Heart right ventricle (tissue), 16 donors: ENCODE data around the gene SLC8B1. TPM values are rescaled to one million over a fixed set of nuclear protein-coding genes. Genes with fewer than 3 reads are reported as not detected.
A peak's percentile ranks its signal among the peaks of the same experiment; 100 is the strongest.

ENCODE experiments used
- ATAC-seq, 8 donors: fragments of 200-7000 bp; cut with Tn5 transposase; one replicate each; pipeline ENCODE4 v1.9.1; 2020; ENCODE audit warnings: mild to moderate bottlenecking in 8 of 8, moderate library complexity in 8 of 8, moderate number of reproducible peaks in 1 of 8
- DNase-seq, 2 donors: peaks; one replicate each; pipeline ENCODE4 v3.0.0-alpha.2; 2020
- H3K27ac ChIP-seq, 10 donors: fragments of 200-600 bp; sonication (generic) in 2 of 10; one replicate each; pipeline versions ENCODE4 v1.5.0 to v1.8.0; 2020 to 2022; ENCODE audit warnings: mild to moderate bottlenecking in 3 of 10
- H3K27me3 ChIP-seq, 7 donors: fragments of 200-600 bp; one replicate each; pipeline ENCODE4 v1.8.0; 2021 to 2022; ENCODE audit warnings: mild to moderate bottlenecking in 2 of 7
- H3K36me3 ChIP-seq, 9 donors: fragments of 200-600 bp; sonication (generic) in 1 of 9; one replicate each; pipeline versions ENCODE4 v1.5.0 to v1.8.0; 2020 to 2022; ENCODE audit warnings: mild to moderate bottlenecking in 2 of 9
- H3K4me1 ChIP-seq, 9 donors: fragments of 200-600 bp; sonication (generic) in 1 of 9; one replicate each; pipeline versions ENCODE4 v1.5.0 to v1.8.0; 2020 to 2022; ENCODE audit warnings: mild to moderate bottlenecking in 4 of 9
- H3K4me3 ChIP-seq, 10 donors: fragments of 200-600 bp; sonication (generic) in 2 of 10; one replicate each; pipeline versions ENCODE4 v1.5.0 to v1.8.0; 2020 to 2022; ENCODE audit warnings: mild to moderate bottlenecking in 7 of 10, moderate library complexity in 2 of 10
- H3K9me3 ChIP-seq, 11 donors: fragments of 200-600 bp in 10 of 11; sonication (generic) in 2 of 11; one replicate each; pipeline versions ENCODE4 v1.5.0 to v1.8.0; 2013 to 2022; ENCODE audit warnings: mild to moderate bottlenecking in 2 of 11, control low read depth in 1 of 11, moderate library complexity in 1 of 11
- CTCF ChIP-seq, 9 donors: fragments of 200-600 bp; sonication (generic) in 2 of 9; IDR thresholded peaks; one replicate each; pipeline versions ENCODE4 v1.5.0 to v1.8.0; 2021 to 2022; ENCODE audit warnings: antibody characterized with exemption in 9 of 9, mild to moderate bottlenecking in 5 of 9, moderate library complexity in 1 of 9
- WGBS, 2 donors: extraction: QIAGEN DNeasy Blood & Tissue Kit; methylation state at CpG; one replicate each; pipeline ENCODE4 v1.1.7; 2013; ENCODE audit warnings: inconsistent platforms in 1 of 2; 5-methylcytosine and 5-hydroxymethylcytosine counted together
- intact Hi-C, 10 donors: fragments of 100-400 bp; cut with DNase I; formaldehyde crosslinking; loops; one replicate each; pipeline versions ENCODE4 v1.11.1 to v1.14.2; 2022
- long read RNA-seq, 3 donors: library from polyadenylated mRNA; unstranded; transcript quantifications; one replicate each; pipeline ENCODE4 v2.0.0, GENCODE V29; 2020 to 2021
- polyA plus RNA-seq, 2 donors: library from polyadenylated mRNA; stranded (reverse); fragments of 200-250 nt; gene quantifications; one replicate each; pipeline ENCODE4 v1.2.3, GENCODE V29; 2013
- total RNA-seq, 10 donors: library from RNA; stranded (reverse); fragmentation: NEBNext Ultra II Directional in 3 of 10; extraction: Animal tissue kit (Norgen Biotek cat#: 25700) in 3 of 10; gene quantifications; one replicate each; pipeline versions ENCODE4 v1.2.1 to v1.2.4, GENCODE V29; 2021 to 2023
- donor health status: Arrhythmogenic right ventricular cardiomyopathy.
- donor health status: ischemic (EF 13 %, LVEDD 7.1; RV severe dilation, severe dysfunction).
- donor health status: healthy with polysubstance abuse.
- donor health status: DM: no; HTN: yes; CAD: no.
- donor health status: DM: no; HTN: no; CAD: no.
- donor health status: ischemic (EF 25% LVEDD 6.9; RV normal size, moderate dysfunction).
- donor health status: ischemic (EF 25% LVEDD 5.7; RV mildly dilated, moderate dysfunction).
- donor health status: healthy.
- donor health status: DM: yes; HTN: yes; CAD: no.
- donor health status: Ischemic cardiomyopathy.
- donor health status: ischemic (EF 35%, LVEDD 5.7; RV mildly dilated, moderate dysfunction).
- donor health status: nonischemic (EF 11% LVEDD 7.7; RV severe dilation, severe dysfunction).
- donor health status: DM: yes; HTN: yes; CAD: no.
- donor health status: PGD.
- donor health status: ischemic (EF 29% LVEDD 5.4; RV normal size, mild dysfunction).
- donor health status: nonischemic (EF 23%, LVEDD 6.1; RV moderate dilation, normal function).

Gene SLC8B1
- total RNA-seq (10 to 100 TPM in 6 of 10 donors, 1 to 10 TPM in 4; 7.2 to 15.0 (median 11.9) TPM), polyA plus RNA-seq (10 to 100 TPM in 1 of 2 donors, 1 to 10 TPM in 1; 8.0 to 16.9 TPM)
- long read RNA-seq, donor 1, partial matches to known transcripts, result 6 of 14 reads
- long read RNA-seq, donor 1, other reads (novel, unspliced or antisense), result 7 of 14 reads
- long read RNA-seq, donor 2, partial matches to known transcripts, result 10 of 15 reads
- long read RNA-seq, donor 2, other reads (novel, unspliced or antisense), result 4 of 15 reads
- long read RNA-seq, donor 3, partial matches to known transcripts, result 26 of 35 reads
- long read RNA-seq, donor 3, other reads (novel, unspliced or antisense), result 8 of 35 reads

- H3K4me3 ChIP-seq, result peak within 1 kb of the TSS; percentile 64 to 96 (median 80)
- intact Hi-C loops, result loop anchor here in 1 of 10 donors (1.0 to 10.0 kb wide), 2 partner anchors 23 to 120 kb away; partner anchors contain the start of gene PLBD2
- no peaks in the 10 kb centered on the region for H3K9me3 ChIP-seq
- DNase-seq, result peak; percentile 88 to 93
- peaks cover 0 to 30% (median 12%) of the 10 kb centered on the region in 9 donors for H3K36me3 ChIP-seq
- ATAC-seq, result peak; percentile 98 to 100 (median 99)
- TF ChIP-seq CTCF (IDR thresholded peaks at IDR 0.05), result no peak
- peak within 1 kb of the TSS; percentile 37 to 94 (median 84) for H3K27ac ChIP-seq
- H3K27me3 ChIP-seq, result no peaks in the 10 kb centered on the region
- peaks cover 0 to 40% (median 23%) of the 10 kb centered on the region in 9 donors for H3K4me1 ChIP-seq
- WGBS, 2 donors, result 1% methylated on average over 62 of the region's 62 CpGs
Observed at GRCh38 chr12:113334786-113335539, at the start of gene SLC8B1. TSS of gene SLC8B1 (minus strand) at chr12:113335109. CDS start at chr12:113332878, 2,231 bp downstream.

GRCh38 chr12:113382206-113382605 lies 47.3 kb upstream of the SLC8B1 start:
- WGBS, 2 donors, result 93 to 95% methylated on average over 4 of the region's 4 CpGs
- intact Hi-C loops, result no loop called here

GRCh38 chr12:113381220-113381619 lies 46.3 kb upstream of the SLC8B1 start:
- Histone ChIP-seq H3K27me3 (no peaks in the 10 kb centered on the region), H3K4me1 (no peaks in the 10 kb centered on the region), H3K4me3 (no peak overlapping the region), H3K27ac (no peak overlapping the region), H3K9me3 (no peaks in the 10 kb centered on the region), H3K36me3 (peaks cover 0 to 95% (median 40%) of the 10 kb centered on the region in 9 donors)
- TF ChIP-seq CTCF (IDR thresholded peaks at IDR 0.05), result no peak
- no peak for ATAC-seq
- WGBS, 2 donors, result 82% methylated on average over 11 of the region's 11 CpGs
- intact Hi-C loops, result no loop called here
- DNase-seq, result no peak

More at GRCh38 chr12:113382206-113382605, 47.3 kb upstream of the SLC8B1 start:
- Histone ChIP-seq H3K27me3 (no peaks in the 10 kb centered on the region), H3K4me1 (no peaks in the 10 kb centered on the region), H3K4me3 (no peak overlapping the region), H3K27ac (no peak overlapping the region), H3K36me3 (peaks cover 0 to 95% (median 41%) of the 10 kb centered on the region in 9 donors), H3K9me3 (no peaks in the 10 kb centered on the region)
- ATAC-seq (no peak), DNase-seq (no peak)
- no peak for TF ChIP-seq CTCF (IDR thresholded peaks at IDR 0.05)

- no peak overlapping the region for H3K27ac ChIP-seq
- ATAC-seq (no peak), DNase-seq (no peak)
- peaks cover 0 to 8% (median 0%) of the 10 kb centered on the region in 11 donors for H3K9me3 ChIP-seq
- peaks cover 0 to 95% (median 55%) of the 10 kb centered on the region in 9 donors for H3K36me3 ChIP-seq
- H3K4me1 ChIP-seq, result no peaks in the 10 kb centered on the region
- no peak for TF ChIP-seq CTCF (IDR thresholded peaks at IDR 0.05)
- intact Hi-C loops, result loop anchor here in 1 of 10 donors (5.0 kb wide), 1 partner anchor 76 kb away; no protein-coding TSS in a partner anchor
- 90 to 92% methylated on average over 3 of the region's 3 CpGs for WGBS, 2 donors
- H3K4me3 ChIP-seq, result no peak overlapping the region
- no peaks in the 10 kb centered on the region for H3K27me3 ChIP-seq
Observed at GRCh38 chr12:113378291-113378690, 43.4 kb upstream of the SLC8B1 start.
